DMS79 treated with DMSO at 0.1 percent for 48 hours (cell line): ENCODE data around the gene ZNHIT2.

Source experiments
- DNase-seq: peaks from one replicate; lab custom pipeline; 2025; lab: John Stamatoyannopoulos, UW

ZNHIT2 gene

DNA sequence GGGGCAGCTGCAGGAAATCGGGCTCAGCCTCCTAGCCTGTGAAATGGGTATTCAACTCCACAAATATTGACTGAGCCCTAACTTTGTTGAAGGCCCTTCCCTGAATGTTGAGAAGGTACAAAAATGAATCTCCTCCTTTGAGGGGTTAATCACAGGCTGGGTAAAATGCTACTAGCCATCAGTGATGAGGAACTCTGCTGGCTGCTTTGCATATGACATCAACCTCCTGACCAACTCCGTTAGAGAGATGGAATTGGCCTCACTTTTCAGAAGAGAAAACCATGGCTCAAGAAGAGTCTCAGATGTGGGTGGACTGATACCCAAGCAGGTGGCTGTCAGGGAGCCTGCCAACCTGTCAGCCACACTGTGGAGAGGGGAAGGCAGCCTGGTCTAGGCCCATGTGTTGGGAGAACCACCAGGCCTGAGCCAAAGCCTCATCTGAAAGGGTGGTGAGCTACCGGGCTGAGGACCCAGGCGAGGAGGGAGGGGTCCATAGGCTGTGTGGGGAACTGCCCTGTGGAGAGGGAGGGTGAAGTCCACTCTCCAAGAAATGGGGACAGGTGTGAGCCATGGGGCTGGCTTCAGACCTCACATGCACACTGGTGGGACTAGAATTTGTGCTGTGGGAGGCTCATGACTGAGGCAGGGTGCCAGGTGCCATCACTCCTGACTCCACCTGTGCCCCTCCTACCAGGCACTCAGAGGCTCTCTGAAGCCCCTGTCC, 45.4 kb downstream of the ZNHIT2 start:
- no peak for DNase-seq

DNA sequence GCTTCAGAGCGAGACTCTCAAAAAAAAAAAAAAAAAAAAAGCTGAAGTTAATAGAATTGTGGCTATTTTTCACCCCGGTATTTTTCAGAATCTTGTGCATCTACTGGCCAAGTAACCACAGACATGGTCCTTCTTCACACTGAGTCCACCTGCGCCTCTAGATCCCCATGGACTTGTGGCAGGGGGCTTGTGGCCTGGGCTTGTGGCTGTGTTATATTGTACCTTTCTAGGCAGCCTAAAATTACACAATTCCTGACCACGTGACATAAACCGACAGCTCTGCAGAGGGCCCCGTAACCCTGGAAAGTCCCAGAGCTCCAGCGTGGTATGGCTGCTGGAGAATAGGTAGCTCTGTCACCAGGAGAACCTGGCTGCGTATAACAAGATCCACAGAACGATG, 48.3 kb downstream of the ZNHIT2 start:
- no peak for DNase-seq

DNA sequence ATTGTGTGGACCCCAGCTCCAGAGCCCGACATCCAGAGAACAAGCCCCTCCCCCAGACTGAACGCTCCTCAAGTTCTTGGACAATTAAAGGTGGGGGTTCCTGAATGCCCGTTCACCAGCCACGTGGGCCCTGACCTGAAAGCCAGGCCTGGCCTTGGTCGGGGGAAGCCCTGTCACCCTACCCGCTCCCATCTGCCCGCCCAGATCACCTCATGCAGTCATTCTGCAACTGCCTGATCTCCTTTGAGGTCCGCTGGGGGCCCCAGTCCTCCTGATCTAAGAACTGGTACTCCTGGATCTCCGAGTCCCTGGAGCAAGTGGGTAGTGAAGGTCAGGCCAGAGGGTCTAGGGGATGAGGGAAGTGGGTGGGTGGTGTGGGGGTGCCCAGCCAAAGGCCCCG, 50.1 kb downstream of the ZNHIT2 start:
- DNase-seq, result no peak

DNA sequence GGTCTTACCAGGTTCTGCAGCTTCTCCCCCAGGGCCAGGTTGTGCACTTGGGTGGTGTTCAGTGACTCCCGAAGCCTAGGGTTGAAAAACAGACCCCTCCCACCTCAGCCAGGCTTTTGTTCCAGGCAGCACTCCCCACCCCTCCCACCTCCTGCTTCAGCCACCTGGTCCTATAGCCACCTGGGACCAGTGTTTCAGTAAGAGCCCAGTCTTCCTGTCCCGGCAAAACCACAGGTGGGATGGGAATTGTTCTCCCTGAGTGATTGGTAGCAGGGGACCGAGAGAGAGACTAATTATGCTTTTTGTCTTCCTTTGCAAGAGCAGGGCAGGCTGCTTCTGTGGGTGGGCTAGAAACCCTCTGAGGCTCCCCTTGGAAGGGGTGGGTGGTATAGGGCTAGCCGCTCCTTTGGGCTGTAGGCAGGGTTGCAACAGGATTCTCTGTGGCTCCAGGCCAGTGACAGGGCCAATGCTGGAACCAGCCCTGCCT, 50.7 kb downstream of the ZNHIT2 start:
- peak; percentile 89 for DNase-seq
